ENCODE data around the gene LIMCH1. TPM values are rescaled to one million over a fixed set of nuclear protein-coding genes. Genes with fewer than 3 reads are reported as not detected.
"Not testable (repeated sequence)": the region's sequence is repeated elsewhere in the genome, so short reads cannot be mapped to it uniquely, and the experiment has no call there.

The LIMCH1 gene
- polyA plus RNA-seq, 1 experiment: 1.1 TPM

GRCh38 chr4:41638866-41639265 lies 100.9 kb downstream of the LIMCH1 start:
- TF ChIP-seq CTCF (IDR thresholded peaks at IDR 0.05; ENCODE audit: low read depth, low read length): no peak
- Histone ChIP-seq H3K27ac (ENCODE audit: low read depth, low read length) (no peak overlapping the region), H3K4me3 (ENCODE audit: low read depth, low read length) (no peak overlapping the region), H3K27me3 (ENCODE audit: control insufficient read depth, insufficient read depth, low read length) (peaks cover 5% of the 10 kb centered on the region), H3K9me3 (ENCODE audit: control insufficient read depth, insufficient read depth, low read length) (no peaks in the 10 kb centered on the region)
- no peak for DNase-seq (ENCODE audit: low read depth, low spot score)
- ChIA-PET CTCF (interaction anchor here (1.0 to 1.5 kb wide), 3 partner anchors 21 to 358 kb away, joined by 3 read pairs; no protein-coding TSS in a partner anchor), POLR2A (no interaction called here)

- no peaks in the 10 kb centered on the region for H3K9me3 ChIP-seq (ENCODE audit: control insufficient read depth, insufficient read depth, low read length)
- peaks cover 9% of the 10 kb centered on the region for H3K27me3 ChIP-seq (ENCODE audit: control insufficient read depth, insufficient read depth, low read length)
- TF ChIP-seq CTCF (IDR thresholded peaks at IDR 0.05; ENCODE audit: low read depth, low read length): no peak
- no peak overlapping the region for H3K4me3 ChIP-seq (ENCODE audit: low read depth, low read length)
- DNase-seq (ENCODE audit: low read depth, low spot score): no peak
- no peak overlapping the region for H3K27ac ChIP-seq (ENCODE audit: low read depth, low read length)
- ChIA-PET POLR2A (no interaction called here), CTCF (interaction anchor here (1.5 kb wide), 1 partner anchor 359 kb away, joined by 3 read pairs; no protein-coding TSS in a partner anchor)
Observed at GRCh38 chr4:41639291-41639690, 101.3 kb downstream of the LIMCH1 start.

GRCh38 chr4:41640906-41641305 lies 102.9 kb downstream of the LIMCH1 start:
- peaks cover 15% of the 10 kb centered on the region for H3K27me3 ChIP-seq (ENCODE audit: control insufficient read depth, insufficient read depth, low read length)
- ChIA-PET CTCF (no interaction called here), POLR2A (no interaction called here)
- no peak for DNase-seq (ENCODE audit: low read depth, low spot score)
- no peak for TF ChIP-seq CTCF (IDR thresholded peaks at IDR 0.05; ENCODE audit: low read depth, low read length)
- no peak overlapping the region for H3K4me3 ChIP-seq (ENCODE audit: low read depth, low read length)
- H3K27ac ChIP-seq (ENCODE audit: low read depth, low read length): no peak overlapping the region
- H3K9me3 ChIP-seq (ENCODE audit: control insufficient read depth, insufficient read depth, low read length): no peaks in the 10 kb centered on the region

GRCh38 chr4:41642746-41643145 lies 104.8 kb downstream of the LIMCH1 start:
- H3K27ac ChIP-seq (ENCODE audit: low read depth, low read length): not testable (repeated sequence)

GRCh38 chr4:41643331-41643730 lies 105.4 kb downstream of the LIMCH1 start:
- H3K27ac ChIP-seq (ENCODE audit: low read depth, low read length): no peak overlapping the region
- DNase-seq (ENCODE audit: low read depth, low spot score): no peak
- peaks cover 17% of the 10 kb centered on the region for H3K27me3 ChIP-seq (ENCODE audit: control insufficient read depth, insufficient read depth, low read length)
- ChIA-PET POLR2A (interaction anchor here (0.7 kb wide), 1 partner anchor 282 kb away, joined by 3 read pairs; no protein-coding TSS in a partner anchor), CTCF (interaction anchor here (0.6 to 4.6 kb wide), 27 partner anchors 9 to 398 kb away, joined by 3 to 98 read pairs (median 5); no protein-coding TSS in a partner anchor)
- no peak for TF ChIP-seq CTCF (IDR thresholded peaks at IDR 0.05; ENCODE audit: low read depth, low read length)
- H3K9me3 ChIP-seq (ENCODE audit: control insufficient read depth, insufficient read depth, low read length): no peaks in the 10 kb centered on the region
- H3K4me3 ChIP-seq (ENCODE audit: low read depth, low read length): no peak overlapping the region

More at GRCh38 chr4:41642746-41643145, 104.8 kb downstream of the LIMCH1 start:
- H3K4me3 ChIP-seq (ENCODE audit: low read depth, low read length); POLR2A ChIA-PET; DNase-seq (ENCODE audit: low read depth, low spot score); H3K9me3 ChIP-seq (ENCODE audit: control insufficient read depth, insufficient read depth, low read length): not testable (repeated sequence)
- CTCF ChIA-PET: interaction anchor here (0.7 to 4.6 kb wide), 6 partner anchors 15 to 384 kb away, joined by 3 to 98 read pairs (median 11); no protein-coding TSS in a partner anchor
- H3K27me3 ChIP-seq (ENCODE audit: control insufficient read depth, insufficient read depth, low read length): peaks cover 17% of the 10 kb centered on the region
